AML-193 (cell line): Measurements from ENCODE around the gene MAN1A2.

Experiments
- DNase-seq, 2 experiments: peaks; one replicate each; lab custom pipeline; 2025; lab: John Stamatoyannopoulos, UW

MAN1A2 gene

GRCh38 chr1:117495068-117495467 is 127.8 kb downstream of the MAN1A2 start:
- no peak for DNase-seq

- DNase-seq, result no peak
These were observed 131.8 kb downstream of the MAN1A2 start for GRCh38 chr1:117499071-117499470.

- no peak for DNase-seq
These were observed 133.3 kb downstream of the MAN1A2 start for GRCh38 chr1:117500584-117500983.

DNA sequence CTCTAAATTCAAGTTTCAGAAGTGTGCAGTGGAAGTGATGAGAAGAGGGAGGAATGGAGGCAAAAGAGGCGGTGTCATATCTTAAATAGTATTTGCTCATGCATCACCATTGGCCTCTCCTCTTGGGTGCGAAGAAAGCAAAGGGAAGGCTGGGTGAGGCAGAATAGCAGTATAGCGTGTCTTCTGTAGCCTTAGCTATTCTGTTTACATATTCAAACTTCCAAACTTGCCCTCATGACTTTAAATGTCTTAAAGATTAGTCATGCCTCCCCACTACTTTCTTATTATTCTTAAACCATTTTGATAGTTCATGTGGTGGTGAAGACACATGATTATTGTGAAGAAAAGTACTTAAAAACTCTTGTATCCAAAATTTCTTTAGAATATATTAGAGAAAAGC is 134.0 kb downstream of the MAN1A2 start:
- DNase-seq, result no peak

- no peak for DNase-seq
These were observed 144.0 kb downstream of the MAN1A2 start for GRCh38 chr1:117511273-117511672.

- peak; percentile 41 to 54 for DNase-seq
These were observed 145.6 kb downstream of the MAN1A2 start for GRCh38 chr1:117512728-117513321.

- no peak for DNase-seq
These were observed 155.9 kb downstream of the MAN1A2 start for GRCh38 chr1:117523111-117523510.

DNA sequence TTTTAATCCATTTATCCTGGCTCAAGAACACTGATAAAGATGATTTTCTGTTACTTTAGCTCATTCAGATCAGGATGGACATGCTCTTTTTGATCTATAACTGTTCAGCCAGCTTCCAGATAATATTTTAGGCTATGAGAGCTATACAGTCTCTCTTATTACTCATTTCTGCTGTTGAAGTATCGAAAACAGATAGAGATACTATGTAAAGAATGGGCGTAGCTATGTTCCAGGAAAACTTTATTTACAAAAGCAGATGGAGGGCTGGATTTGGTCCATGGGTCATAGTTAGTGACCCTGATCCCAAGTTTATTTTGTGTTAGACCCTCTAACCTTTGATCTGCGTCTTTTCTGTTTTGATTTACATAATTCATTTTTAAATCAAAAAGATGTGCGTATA is 159.8 kb downstream of the MAN1A2 start:
- no peak for DNase-seq

- no peak for DNase-seq
These were observed 160.4 kb downstream of the MAN1A2 start for GRCh38 chr1:117527566-117528102.

- no peak for DNase-seq
These were observed 162.4 kb downstream of the MAN1A2 start for GRCh38 chr1:117529683-117530082.

GRCh38 chr1:117531222-117531621 is 164.0 kb downstream of the MAN1A2 start:
- DNase-seq, result no peak

DNA sequence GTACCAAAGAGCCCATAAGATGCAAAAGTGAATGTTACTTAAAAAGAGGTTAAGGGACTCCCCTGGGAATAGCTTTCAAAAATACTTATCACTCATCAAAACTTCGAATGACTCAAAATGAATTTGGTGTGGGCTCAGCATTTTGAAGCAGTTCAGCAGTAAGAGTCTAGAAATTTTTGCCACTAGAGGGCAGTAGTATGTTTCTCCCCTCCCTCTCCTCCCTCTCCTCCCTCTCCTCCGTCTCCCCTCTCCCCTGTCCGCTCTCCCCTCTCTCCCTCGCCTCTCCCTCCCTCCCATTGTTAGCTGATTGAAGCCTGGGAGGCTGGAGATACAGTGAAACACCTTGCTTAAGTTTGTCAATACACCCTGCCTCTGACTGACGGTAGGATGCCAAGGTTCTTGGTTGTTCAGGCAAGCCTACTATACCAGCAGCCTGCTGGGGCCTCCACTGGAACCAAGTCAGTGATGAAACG is 167.8 kb downstream of the MAN1A2 start:
- peak; percentile 40 to 49 for DNase-seq

GRCh38 chr1:117535821-117536220 is 168.6 kb downstream of the MAN1A2 start:
- no peak for DNase-seq

DNA sequence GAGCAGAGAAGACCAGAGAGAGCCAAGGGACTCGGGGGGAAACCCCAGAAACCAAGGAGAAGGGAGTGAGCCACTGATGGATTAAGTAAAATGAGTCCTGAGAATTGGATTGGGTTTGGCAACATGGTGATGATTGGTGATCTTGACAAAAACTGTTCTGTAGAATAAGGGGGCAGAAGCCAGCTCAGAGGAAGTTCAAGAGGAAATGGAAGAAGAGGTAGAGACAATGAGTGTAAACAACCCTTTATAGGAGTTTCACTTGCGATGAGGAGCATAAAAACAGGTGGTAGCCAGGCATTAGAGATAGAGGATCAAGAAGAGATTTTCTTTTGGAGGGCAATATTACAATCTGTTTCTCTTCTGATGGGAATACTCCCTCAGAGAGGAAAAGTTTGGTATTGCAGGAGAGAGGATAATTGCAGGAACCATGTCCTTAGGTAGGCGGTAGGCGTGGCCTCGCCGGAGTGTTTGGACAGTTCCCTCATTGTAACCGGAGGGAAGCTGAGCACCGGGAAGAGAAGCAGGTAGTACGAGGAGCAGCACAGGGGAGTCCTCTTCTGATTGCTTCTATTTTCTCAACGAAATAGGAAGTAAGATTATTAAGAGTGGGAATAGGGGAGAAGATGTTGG is 170.2 kb downstream of the MAN1A2 start:
- DNase-seq, result no peak

DNA sequence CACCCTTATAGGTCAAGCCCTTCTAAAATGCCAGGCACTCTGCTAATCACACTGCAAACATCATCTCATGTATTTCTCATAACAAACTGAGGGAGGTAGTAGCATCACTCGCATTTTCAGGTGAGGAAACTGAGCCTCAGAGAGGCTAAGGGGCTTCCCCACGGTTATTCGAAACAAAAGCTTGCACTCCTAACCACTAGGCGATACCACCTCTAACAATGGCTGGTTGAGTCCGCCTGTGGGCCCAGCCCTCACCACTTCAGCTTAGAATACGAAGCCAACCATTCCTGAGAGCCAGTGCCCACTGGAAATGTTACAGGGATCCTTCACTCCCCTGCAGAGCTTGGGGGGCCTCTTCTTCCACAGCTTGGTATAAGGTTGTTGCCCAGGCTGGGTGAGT is 173.3 kb downstream of the MAN1A2 start:
- DNase-seq, result no peak

DNA sequence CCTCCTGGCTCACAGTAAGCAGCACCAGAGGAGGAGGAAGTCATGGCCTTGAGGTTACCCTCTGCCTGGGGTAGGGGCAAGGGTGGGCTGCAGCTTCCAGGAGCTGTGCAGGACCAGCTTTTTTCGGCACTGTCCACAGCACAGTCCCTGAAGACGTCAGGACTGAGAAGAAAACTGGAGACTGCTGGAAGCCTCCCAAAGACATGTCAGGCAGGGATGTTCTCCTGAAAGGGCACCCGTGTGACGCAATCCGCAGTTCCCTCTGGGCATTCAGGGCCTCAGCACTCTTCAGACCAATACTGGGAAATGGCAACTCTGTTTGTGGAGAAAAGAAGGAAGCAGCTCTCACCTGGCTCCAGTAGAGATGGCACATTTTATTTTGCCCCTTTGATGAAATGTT is 173.8 kb downstream of the MAN1A2 start:
- peak in 1 of 2 experiments; percentile 8 for DNase-seq

DNA sequence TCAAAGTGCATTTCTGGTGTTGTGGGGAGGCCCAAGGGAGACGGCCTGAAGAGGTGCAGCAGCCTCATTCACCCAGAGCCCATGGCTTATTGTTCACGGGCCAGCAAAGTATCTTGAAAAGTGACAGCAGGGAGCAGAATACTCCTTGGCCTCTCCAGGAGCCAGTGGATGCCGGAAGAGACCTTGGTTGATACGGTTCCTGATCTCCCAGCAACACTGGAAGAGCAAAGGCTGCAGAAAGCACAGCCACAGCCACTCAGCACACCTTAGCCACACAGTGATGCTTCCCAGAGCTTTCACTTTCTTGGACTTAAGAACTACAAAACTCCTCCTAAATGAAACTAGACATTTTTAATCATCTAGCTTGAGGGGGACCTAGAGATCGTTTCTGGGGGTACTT is 174.3 kb downstream of the MAN1A2 start:
- DNase-seq, result no peak

DNA sequence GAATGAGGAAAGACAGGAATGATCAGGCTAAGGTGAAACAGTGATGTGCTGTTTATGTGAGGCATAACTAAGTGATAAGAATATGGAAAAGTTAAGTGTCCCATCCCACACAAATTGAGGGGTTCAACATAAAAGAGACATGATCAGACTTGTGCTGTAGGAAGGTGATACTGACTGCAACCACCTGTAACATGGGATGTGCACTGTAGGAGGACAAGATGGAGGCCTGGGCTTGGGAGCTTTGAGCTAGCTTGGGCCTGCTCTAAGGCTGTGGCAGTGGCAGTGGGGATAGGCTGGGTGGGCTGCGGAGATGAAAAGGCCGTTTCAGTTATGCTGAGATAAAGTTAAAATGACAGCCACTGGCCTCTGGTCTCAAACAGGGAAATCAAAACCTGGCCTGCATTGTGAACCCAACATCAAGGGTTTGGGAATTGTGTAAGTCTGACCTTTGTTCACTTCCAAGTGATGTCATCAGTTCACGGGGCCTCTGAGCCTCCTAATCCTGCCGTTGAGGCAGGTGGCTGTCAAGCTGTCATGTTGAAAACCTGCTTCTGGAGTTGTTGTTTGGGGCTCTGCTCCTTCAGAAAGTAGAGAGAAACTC is 177.4 kb downstream of the MAN1A2 start:
- no peak for DNase-seq

GRCh38 chr1:117546467-117546866 is 179.2 kb downstream of the MAN1A2 start:
- DNase-seq, result no peak

DNA sequence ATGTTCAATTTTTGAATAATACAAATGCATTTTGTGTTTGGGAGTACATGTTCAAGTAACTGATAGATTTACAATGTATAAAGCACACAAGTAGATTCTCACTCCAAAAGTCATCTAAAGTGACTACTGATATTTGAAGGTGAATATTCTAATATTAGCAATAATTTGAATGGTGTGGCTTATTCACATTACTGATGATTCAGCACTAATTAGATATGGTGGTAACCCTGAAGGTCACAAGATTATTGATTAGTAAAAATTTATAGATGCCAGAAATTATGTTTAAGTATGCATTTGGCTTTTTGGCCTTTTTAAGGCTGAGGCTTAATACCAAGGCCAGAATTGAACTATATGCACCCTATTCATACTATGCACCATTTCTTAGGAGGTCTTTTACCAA is 186.2 kb downstream of the MAN1A2 start:
- DNase-seq, result no peak

- no peak for DNase-seq
These were observed 188.6 kb downstream of the MAN1A2 start for GRCh38 chr1:117555806-117556205.

GRCh38 chr1:117556341-117556740 is 189.1 kb downstream of the MAN1A2 start:
- DNase-seq, result peak in 1 of 2 experiments; percentile 13

- no peak for DNase-seq
These were observed 189.7 kb downstream of the MAN1A2 start for GRCh38 chr1:117556976-117557375.
